SK-N-SH treated with all-trans-retinoic acid at 6 μM for 48 hours (cell line): ENCODE measurements around the gene ZNF488.

Source experiments
- BACH2 ChIP-seq: fragments of 250-450 bp; sonication (Bioruptor Pico); IDR thresholded peaks from 2 replicates; pipeline ENCODE4 v1.9.0; 2021; ENCODE audit warnings: mild to moderate bottlenecking, borderline replicate concordance
- CREB5 ChIP-seq: fragments of 250-450 bp; sonication (Bioruptor Pico); IDR thresholded peaks from 2 replicates; pipeline ENCODE4 v1.5.1; 2020; ENCODE audit warnings: low read depth, mild to moderate bottlenecking, moderate library complexity
- ESRRG ChIP-seq: fragments of 250-450 bp; sonication (Bioruptor Pico); IDR thresholded peaks from 2 replicates; pipeline ENCODE4 v1.6.1; 2021; ENCODE audit warnings: mild to moderate bottlenecking
- ISL1 ChIP-seq: fragments of 250-450 bp; sonication (Bioruptor Pico); IDR thresholded peaks from 2 replicates; pipeline ENCODE4 v2.1.2; 2022; ENCODE audit warnings: mild to moderate bottlenecking, moderate library complexity
- PATZ1 ChIP-seq: fragments of 250-450 bp; sonication (Bioruptor Pico); IDR thresholded peaks from 2 replicates; pipeline ENCODE4 v1.8.0; 2020; ENCODE audit warnings: mild to moderate bottlenecking, moderate library complexity, borderline replicate concordance
- POU6F1 ChIP-seq: fragments of 250-450 bp; sonication (Bioruptor Pico); IDR thresholded peaks from 2 replicates; pipeline ENCODE4 v1.8.0; 2021; ENCODE audit warnings: low read depth, mild to moderate bottlenecking, moderate library complexity, borderline replicate concordance
- PPARA ChIP-seq: fragments of 250-450 bp; sonication (Bioruptor Pico); IDR thresholded peaks from 2 replicates; pipeline ENCODE4 v1.5.0; 2020; ENCODE audit warnings: mild to moderate bottlenecking, borderline replicate concordance
- RARB ChIP-seq: fragments of 250-450 bp; sonication (Bioruptor Pico); IDR thresholded peaks from 2 replicates; pipeline ENCODE4 v1.8.0; 2021; ENCODE audit warnings: mild to moderate bottlenecking, moderate library complexity
- SNAI2 ChIP-seq: fragments of 250-450 bp; sonication (Bioruptor Pico); IDR thresholded peaks from 2 replicates; pipeline ENCODE4 v1.5.0; 2020; ENCODE audit warnings: mild to moderate bottlenecking, moderate library complexity
- TCF4 ChIP-seq: fragments of 250-450 bp; sonication (Bioruptor Pico); IDR thresholded peaks from 2 replicates; pipeline ENCODE4 v1.8.0; 2021; ENCODE audit warnings: mild to moderate bottlenecking, moderate library complexity, borderline replicate concordance
- TSHZ2 ChIP-seq: fragments of 250-450 bp; sonication (Bioruptor Pico); IDR thresholded peaks from 2 replicates; pipeline ENCODE4 v1.5.0; 2020; ENCODE audit warnings: mild to moderate bottlenecking, moderate library complexity
- ZC3H10 ChIP-seq: fragments of 250-450 bp; sonication (Bioruptor Pico); IDR thresholded peaks from 2 replicates; pipeline ENCODE4 v1.5.1; 2021; ENCODE audit warnings: mild to moderate bottlenecking, moderate library complexity
- ZFP30 ChIP-seq: fragments of 450-650 bp; formaldehyde crosslinking; IDR thresholded peaks from 2 replicates; pipeline ENCODE4 v1.5.0; 2022; ENCODE audit warnings: mild to moderate bottlenecking, moderate library complexity
- ZNF565 ChIP-seq: fragments of 450-650 bp; formaldehyde crosslinking; conservative IDR thresholded peaks from 2 replicates; pipeline ENCODE4 v1.5.0; 2020; ENCODE audit warnings: low read depth, mild to moderate bottlenecking, moderate library complexity

- TF ChIP-seq PATZ1 (CRISPR knock-in tag): no peak
- no peak for TF ChIP-seq BACH2 (CRISPR knock-in tag)
- TF ChIP-seq SNAI2 (CRISPR knock-in tag): no peak
- TF ChIP-seq TSHZ2 (CRISPR knock-in tag): no peak
- no peak for TF ChIP-seq POU6F1 (CRISPR knock-in tag)
- TF ChIP-seq TCF4 (CRISPR knock-in tag): no peak
- no peak for TF ChIP-seq ZC3H10 (CRISPR knock-in tag)
- TF ChIP-seq ZNF565 (CRISPR knock-in tag): no peak
- no peak for TF ChIP-seq ZFP30 (CRISPR knock-in tag)
- TF ChIP-seq RARB (CRISPR knock-in tag): no peak
- no peak for TF ChIP-seq CREB5
- TF ChIP-seq ESRRG (CRISPR knock-in tag): no peak
- TF ChIP-seq ISL1 (CRISPR knock-in tag): no peak
- TF ChIP-seq PPARA (CRISPR knock-in tag): no peak
Observed at GRCh38 chr10:47374611-47375536, 9.2 kb downstream of the ZNF488 start.
